Ovary (tissue), 9 donors: ENCODE results near the gene BDNF. TPM values are rescaled to one million over a fixed set of nuclear protein-coding genes. Genes with fewer than 3 reads are reported as not detected.

Experiments
- DNase-seq, 5 donors: peaks; one replicate each; pipeline ENCODE4 v3.0.0-alpha.2; 2019 to 2020
- H3K27ac ChIP-seq, 2 donors: fragments of 200-600 bp; one replicate each; pipeline versions ENCODE4 v1.5.1 to v1.8.0; 2019 to 2022
- H3K27me3 ChIP-seq: fragments of 200-600 bp; one replicate; pipeline ENCODE4 v1.8.0; 2022
- H3K36me3 ChIP-seq: fragments of 200-600 bp; sonication (generic); one replicate; pipeline ENCODE4 v1.5.1; 2019
- H3K4me1 ChIP-seq: one replicate; pipeline ENCODE4 v1.8.1; 2013; ENCODE audit warnings: mild to moderate bottlenecking, moderate library complexity; ENCODE audit not compliant: insufficient read depth
- H3K4me3 ChIP-seq: fragments of 200-600 bp; sonication (generic); one replicate; pipeline ENCODE4 v1.5.1; 2017
- H3K9me3 ChIP-seq, 2 donors: fragments of 200-600 bp in 1 of 2; sonication (generic) in 1 of 2; one replicate each; pipeline versions ENCODE4 v1.5.1 to v1.8.1; 2013 to 2019; ENCODE audit warnings: mild to moderate bottlenecking in 1 of 2, moderate library complexity in 1 of 2
- CTCF ChIP-seq, 3 donors: fragments of 450-650 bp in 2 of 3; fragments of 200-600 bp in 1 of 3; IDR thresholded peaks; one replicate each; pipeline versions ENCODE4 v1.5.1 to v1.8.0; 2016 to 2022; ENCODE audit warnings: antibody characterized with exemption in 3 of 3, mild to moderate bottlenecking in 1 of 3
- EP300 ChIP-seq: sonication (generic); formaldehyde crosslinking; IDR thresholded peaks from one replicate; pipeline ENCODE4 v1.6.1; 2017; ENCODE audit warnings: antibody characterized with exemption
- POLR2A ChIP-seq: fragments of 450-650 bp; IDR thresholded peaks from one replicate; pipeline ENCODE4 v1.6.1; 2017; ENCODE audit warnings: antibody characterized with exemption, mild to moderate bottlenecking, moderate library complexity
- WGBS, 3 donors: extraction: QIAGEN DNeasy Blood & Tissue Kit in 1 of 3; methylation state at CpG; one replicate each; pipeline versions ENCODE4 v1.1.5 to v1.1.7; 2013 to 2017; 5-methylcytosine and 5-hydroxymethylcytosine counted together
- intact Hi-C, 4 donors: fragments of 100-400 bp; cut with DNase I; formaldehyde crosslinking; loops; one replicate each; pipeline versions ENCODE4 v1.11.0 to v1.15.1; 2022 to 2023
- polyA plus RNA-seq, 2 donors: library from polyadenylated mRNA; stranded (reverse); fragments of 200-250 nt in 1 of 2; fragments of 350-450 nt in 1 of 2; fragmentation: Illumina TruSeq in 1 of 2; extraction: RNeasy Lipid Tissue Mini Kit (QIAGEN cat#74804) in 1 of 2; gene quantifications; one replicate each; pipeline ENCODE4 v1.2.3, GENCODE V29; 2013 to 2014
- total RNA-seq, 7 donors: library from RNA; depleted of rRNA in 2 of 7; stranded (reverse); fragments of >200 nt in 2 of 7; fragmentation: NEBNext Ultra II Directional in 3 of 7; extraction: Animal tissue kit (Norgen Biotek cat#: 25700) in 3 of 7; gene quantifications; one replicate each; pipeline versions ENCODE4 v1.1.0 to v1.2.4, GENCODE V29; 2016 to 2023
- donor health status: DM: no; HTN: no; CAD: no; lungs with moderate emphysema.
- donor health status: DM: no; HTN: no; CAD: no.
- donor health status: Bipolar disorder and iron deficiency.
- donor health status: DM: yes; HTN: yes; CAD: no.
- donor health status: DM: no; HTN: no; CAD: no.
- donor health status: DM: yes; HTN: yes; CAD: no.

The BDNF gene
- total and polyA plus RNA-seq, 9 donors: 0.10 to 2.6 (median 0.65) TPM; not detected in 1

GRCh38 chr11:27721264-27722116 is 21.2 kb upstream of the BDNF start:
- H3K4me3 ChIP-seq: no peak overlapping the region
- 4 to 5% (median 5%) methylated on average over 37 of the region's 37 CpGs for WGBS, 3 donors
- H3K36me3 ChIP-seq: no peaks in the 10 kb centered on the region
- TF ChIP-seq EP300: no peak
- no peak for DNase-seq
- H3K9me3 ChIP-seq: no peaks in the 10 kb centered on the region
- no peak overlapping the region for H3K27ac ChIP-seq
- H3K27me3 ChIP-seq: no peaks in the 10 kb centered on the region
- peaks cover 14% of the 10 kb centered on the region for H3K4me1 ChIP-seq
- intact Hi-C loops: no loop called here

GRCh38 chr11:27720277-27720830 is 20.1 kb upstream of the BDNF start:
- no peak overlapping the region for H3K4me3 ChIP-seq
- peaks cover 14% of the 10 kb centered on the region for H3K4me1 ChIP-seq
- intact Hi-C loops: no loop called here
- no peaks in the 10 kb centered on the region for H3K27me3 ChIP-seq
- no peak overlapping the region for H3K27ac ChIP-seq
- TF ChIP-seq POLR2A (no peak), EP300 (no peak), CTCF (IDR thresholded peaks at IDR 0.05) (no peak)
- 4 to 7% (median 7%) methylated on average over 25 of the region's 25 CpGs for WGBS, 3 donors
- peak in 2 of 5 donors; percentile 23 to 34 for DNase-seq
- no peaks in the 10 kb centered on the region for H3K9me3 ChIP-seq
- no peaks in the 10 kb centered on the region for H3K36me3 ChIP-seq

GRCh38 chr11:27719546-27719925 is 19.3 kb upstream of the BDNF start:
- Histone ChIP-seq H3K27me3 (no peaks in the 10 kb centered on the region), H3K4me1 (peaks cover 14% of the 10 kb centered on the region), H3K4me3 (no peak overlapping the region), H3K9me3 (no peaks in the 10 kb centered on the region), H3K27ac (no peak overlapping the region), H3K36me3 (no peaks in the 10 kb centered on the region)
- WGBS, 3 donors: 1 to 3% (median 2%) methylated on average over 16 of the region's 16 CpGs
- no peak for TF ChIP-seq EP300
- no peak for TF ChIP-seq POLR2A
- TF ChIP-seq CTCF (IDR thresholded peaks at IDR 0.05): no peak
- intact Hi-C loops: no loop called here
- DNase-seq: no peak

DNA sequence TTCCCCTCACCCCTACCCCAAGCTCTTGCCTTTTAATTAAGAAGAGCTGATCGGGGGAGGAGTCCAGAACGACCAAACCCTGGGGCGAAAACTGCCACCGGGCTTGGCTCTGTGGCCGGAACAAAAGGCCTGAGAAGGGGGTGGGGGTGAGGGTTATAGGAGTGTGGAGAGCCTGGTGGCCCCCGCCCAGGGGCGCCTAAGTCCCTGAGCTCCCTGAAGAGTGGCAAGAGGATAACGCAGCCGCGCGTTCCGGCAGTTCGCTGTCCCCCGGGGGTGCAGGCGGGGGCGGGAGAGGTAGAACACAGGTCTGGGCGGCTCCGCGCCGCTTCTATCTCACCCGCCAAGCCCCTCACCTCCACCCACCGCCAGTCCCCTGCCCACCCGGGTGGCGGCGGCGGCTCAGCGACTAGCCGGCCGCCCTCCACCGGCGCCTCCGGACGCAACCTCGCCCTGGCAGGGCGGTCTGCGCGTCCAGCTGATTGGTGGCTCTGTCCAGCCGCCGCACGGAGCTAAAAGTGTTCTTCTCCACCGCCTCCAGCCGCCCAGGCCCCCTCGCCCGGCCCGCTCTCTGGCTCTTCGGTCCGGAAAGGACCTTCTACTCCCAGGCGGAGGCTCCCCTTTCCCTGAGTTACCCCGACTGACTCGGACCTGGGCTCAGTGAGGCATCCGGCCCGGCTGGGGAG is 18.7 kb upstream of the BDNF start:
- no peaks in the 10 kb centered on the region for H3K9me3 ChIP-seq
- H3K27me3 ChIP-seq: no peaks in the 10 kb centered on the region
- H3K4me3 ChIP-seq: no peak overlapping the region
- peak in 1 of 5 donors; percentile 21 for DNase-seq
- peaks cover 14% of the 10 kb centered on the region for H3K4me1 ChIP-seq
- intact Hi-C loops: no loop called here
- TF ChIP-seq POLR2A (no peak), EP300 (no peak), CTCF (IDR thresholded peaks at IDR 0.05) (no peak)
- no peak overlapping the region for H3K27ac ChIP-seq
- no peaks in the 10 kb centered on the region for H3K36me3 ChIP-seq
- 0 to 1% (median 1%) methylated on average over 40 to 52 of the region's 52 CpGs for WGBS, 3 donors
